Progenitor cell of endocrine pancreas (in vitro differentiated cells): ENCODE measurements around the gene RPS25. TPM values are rescaled to one million over a fixed set of nuclear protein-coding genes. Genes with fewer than 3 reads are reported as not detected.
"Not testable (repeated sequence)": the region's sequence is repeated elsewhere in the genome, so short reads cannot be mapped to it uniquely, and the experiment has no call there.

Experiments used
- DNase-seq: peaks from one replicate; pipeline ENCODE4 v3.0.0; 2021; ENCODE audit warnings: low spot score; ENCODE audit not compliant: unreplicated experiment
- H3K27ac Mint-ChIP-seq: 2 replicates; pipeline ENCODE4 v1.8.0; 2021; ENCODE audit warnings: mild to moderate bottlenecking, moderate library complexity, mixed read lengths
- H3K27me3 Mint-ChIP-seq: 2 replicates; pipeline ENCODE4 v1.8.0; 2021; ENCODE audit warnings: mixed read lengths
- H3K36me3 Mint-ChIP-seq: 2 replicates; pipeline ENCODE4 v1.8.0; 2022; ENCODE audit warnings: mixed read lengths; ENCODE audit not compliant: insufficient read depth
- H3K4me1 Mint-ChIP-seq: 2 replicates; pipeline ENCODE4 v1.8.0; 2021; ENCODE audit warnings: low read depth, mixed read lengths
- H3K4me3 Mint-ChIP-seq: 2 replicates; pipeline ENCODE4 v1.8.0; 2021; ENCODE audit warnings: low read depth, mild to moderate bottlenecking, moderate library complexity, mixed read lengths
- H3K9me3 Mint-ChIP-seq: 2 replicates; pipeline ENCODE4 v1.8.0; 2021; ENCODE audit warnings: low read depth, mixed read lengths
- total RNA-seq: library from RNA; stranded (reverse); gene quantifications from 2 replicates; pipeline ENCODE4 v1.2.1, GENCODE V29; 2021
- TF ChIP-seq, protein P1 (sequence below): fragments of 200-600 bp; sonication (generic); IDR thresholded peaks from one replicate; pipeline ENCODE4 v1.5.0; 2021; ENCODE audit warnings: antibody characterized with exemption, mild to moderate bottlenecking; ENCODE audit not compliant: unreplicated experiment

Gene RPS25
- total RNA-seq, 1 donor from 2014 or later = 1,112 TPM

DNA sequence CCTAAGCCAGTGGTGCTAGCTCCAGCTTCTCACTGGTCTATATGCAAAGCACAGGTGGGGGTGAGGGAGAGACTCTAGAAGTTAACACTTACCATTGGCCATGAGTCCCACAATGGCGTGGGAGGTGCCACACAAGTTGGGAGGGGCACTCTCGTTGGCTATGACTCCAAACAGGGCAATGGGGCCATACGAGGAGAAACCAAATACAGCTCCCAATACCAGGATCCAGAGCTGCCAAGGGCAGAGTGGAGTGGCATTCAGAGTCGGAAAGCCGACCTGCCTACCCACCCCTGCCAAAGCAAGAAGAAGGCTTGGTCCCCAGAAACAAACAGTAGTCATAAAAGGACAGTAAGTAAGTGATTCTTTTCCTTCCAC is 6.9 kb upstream of the RPS25 start:
- Mint-ChIP-seq H3K4me1 (peaks cover 31% of the 10 kb centered on the region), H3K27ac (no peak overlapping the region), H3K9me3 (no peaks in the 10 kb centered on the region), H3K36me3 (peaks cover 17% of the 10 kb centered on the region), H3K4me3 (no peak overlapping the region), H3K27me3 (no peaks in the 10 kb centered on the region)
- TF ChIP-seq, protein P1, sequence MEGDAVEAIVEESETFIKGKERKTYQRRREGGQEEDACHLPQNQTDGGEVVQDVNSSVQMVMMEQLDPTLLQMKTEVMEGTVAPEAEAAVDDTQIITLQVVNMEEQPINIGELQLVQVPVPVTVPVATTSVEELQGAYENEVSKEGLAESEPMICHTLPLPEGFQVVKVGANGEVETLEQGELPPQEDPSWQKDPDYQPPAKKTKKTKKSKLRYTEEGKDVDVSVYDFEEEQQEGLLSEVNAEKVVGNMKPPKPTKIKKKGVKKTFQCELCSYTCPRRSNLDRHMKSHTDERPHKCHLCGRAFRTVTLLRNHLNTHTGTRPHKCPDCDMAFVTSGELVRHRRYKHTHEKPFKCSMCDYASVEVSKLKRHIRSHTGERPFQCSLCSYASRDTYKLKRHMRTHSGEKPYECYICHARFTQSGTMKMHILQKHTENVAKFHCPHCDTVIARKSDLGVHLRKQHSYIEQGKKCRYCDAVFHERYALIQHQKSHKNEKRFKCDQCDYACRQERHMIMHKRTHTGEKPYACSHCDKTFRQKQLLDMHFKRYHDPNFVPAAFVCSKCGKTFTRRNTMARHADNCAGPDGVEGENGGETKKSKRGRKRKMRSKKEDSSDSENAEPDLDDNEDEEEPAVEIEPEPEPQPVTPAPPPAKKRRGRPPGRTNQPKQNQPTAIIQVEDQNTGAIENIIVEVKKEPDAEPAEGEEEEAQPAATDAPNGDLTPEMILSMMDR = no peak
- DNase-seq = no peak

DNA sequence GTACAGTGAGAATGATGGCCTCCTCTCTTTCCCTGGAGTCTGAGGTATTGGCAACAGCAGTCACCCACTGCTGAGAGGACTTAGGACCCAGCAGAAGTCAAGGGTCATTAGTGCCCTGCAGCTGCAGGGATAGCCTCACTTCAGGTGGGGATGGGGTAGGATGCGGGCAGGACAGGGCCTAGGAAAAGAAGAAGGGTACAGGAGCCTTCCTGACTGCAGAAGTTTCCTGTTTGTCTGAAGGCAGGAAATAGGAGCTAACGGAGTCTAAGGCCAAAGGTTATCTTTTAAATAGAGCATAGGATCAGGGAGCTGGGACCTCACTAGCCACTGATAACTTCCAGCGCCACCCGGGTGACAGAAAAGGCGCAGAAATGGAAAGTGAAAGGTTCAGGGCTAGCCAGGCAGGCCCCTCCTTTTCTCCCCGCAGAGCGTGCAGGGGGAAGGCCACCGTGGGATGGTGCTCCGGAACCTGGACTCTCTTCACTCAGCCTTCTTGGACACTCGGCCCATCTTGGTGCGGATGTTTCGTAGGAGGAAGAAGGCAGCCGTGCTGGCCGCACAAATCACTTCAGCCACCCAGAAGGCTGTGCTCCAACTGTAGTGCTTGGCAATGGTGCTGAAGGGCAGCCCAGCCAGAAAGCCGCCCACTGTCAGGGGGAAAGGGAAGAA is 6.4 kb upstream of the RPS25 start:
- Mint-ChIP-seq H3K4me1 (peaks cover 32% of the 10 kb centered on the region), H3K9me3 (no peaks in the 10 kb centered on the region), H3K4me3 (no peak overlapping the region), H3K27me3 (no peaks in the 10 kb centered on the region), H3K27ac (peak overlapping the region; percentile 80), H3K36me3 (peaks cover 19% of the 10 kb centered on the region)
- no peak for DNase-seq
- TF ChIP-seq, protein P1 = no peak

DNA sequence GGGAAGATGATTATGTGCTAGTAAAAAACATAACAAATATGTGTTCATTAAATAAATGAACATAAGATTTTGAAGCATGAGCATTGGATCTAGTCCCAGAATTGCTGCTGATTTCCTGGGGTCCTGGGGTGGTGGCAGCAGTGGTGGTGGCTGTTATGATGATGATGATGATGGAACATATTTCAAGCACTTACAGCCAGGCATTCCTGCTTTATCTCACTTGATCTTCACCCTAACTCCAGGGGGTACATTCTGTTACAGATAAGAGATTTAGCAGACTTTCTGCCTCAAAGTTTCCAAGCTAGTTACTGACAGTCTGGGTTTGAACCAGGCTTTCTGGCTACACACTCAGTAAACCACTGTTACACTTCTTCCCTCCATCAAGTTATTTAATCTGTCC is 5.6 kb upstream of the RPS25 start:
- H3K36me3 Mint-ChIP-seq = peaks cover 19% of the 10 kb centered on the region
- no peaks in the 10 kb centered on the region for H3K9me3 Mint-ChIP-seq
- no peaks in the 10 kb centered on the region for H3K27me3 Mint-ChIP-seq
- H3K4me3 Mint-ChIP-seq = no peak overlapping the region
- TF ChIP-seq, protein P1 = no peak
- DNase-seq = no peak
- H3K4me1 Mint-ChIP-seq = peaks cover 29% of the 10 kb centered on the region
- no peak overlapping the region for H3K27ac Mint-ChIP-seq

DNA sequence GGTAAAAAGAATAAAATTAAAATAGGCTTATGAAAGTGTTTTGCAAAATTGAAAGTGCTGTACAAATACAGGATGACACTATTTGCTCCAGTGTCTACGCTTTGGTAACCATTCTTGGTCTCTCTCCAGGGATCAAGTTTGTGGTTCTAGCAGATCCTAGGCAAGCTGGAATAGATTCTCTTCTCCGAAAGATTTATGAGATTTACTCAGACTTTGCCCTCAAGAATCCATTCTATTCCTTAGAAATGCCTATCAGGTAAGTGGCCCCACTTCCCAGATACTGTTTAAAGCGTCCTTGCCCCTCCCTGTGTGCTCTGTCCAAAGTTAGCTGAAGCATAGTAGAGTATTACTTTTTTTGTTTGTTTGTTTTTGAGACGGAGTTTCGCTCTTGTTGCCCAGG is 3.5 kb upstream of the RPS25 start:
- DNase-seq = no peak
- peaks cover 20% of the 10 kb centered on the region for H3K36me3 Mint-ChIP-seq
- H3K9me3 Mint-ChIP-seq = no peaks in the 10 kb centered on the region
- H3K4me1 Mint-ChIP-seq = peaks cover 20% of the 10 kb centered on the region
- peak overlapping the region; percentile 81 for H3K27ac Mint-ChIP-seq
- H3K4me3 Mint-ChIP-seq = no peak overlapping the region
- TF ChIP-seq, protein P1 = no peak
- H3K27me3 Mint-ChIP-seq = no peaks in the 10 kb centered on the region

DNA sequence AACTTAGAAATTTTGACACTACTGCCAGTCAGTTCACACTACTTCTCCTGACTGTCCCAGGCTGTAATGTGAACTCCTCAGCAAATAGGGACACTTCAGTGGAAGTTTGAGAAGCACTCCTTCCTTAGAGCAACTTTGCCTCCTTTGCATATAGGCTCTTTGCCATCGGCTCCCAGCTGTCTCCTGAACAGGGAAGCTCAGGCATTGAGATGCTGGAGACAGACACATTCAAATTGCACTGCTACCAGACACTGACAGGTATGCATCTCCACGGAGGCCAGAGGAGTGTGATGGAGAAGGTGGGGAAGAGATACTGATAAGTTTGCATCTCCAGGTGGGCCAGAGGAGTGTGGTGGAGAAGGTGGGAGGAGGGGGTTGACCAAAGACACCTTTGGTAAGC is 1.9 kb upstream of the RPS25 start:
- Mint-ChIP-seq H3K27ac (peak overlapping the region; percentile 100), H3K27me3 (no peaks in the 10 kb centered on the region), H3K4me3 (peak overlapping the region; percentile 100), H3K36me3 (peaks cover 27% of the 10 kb centered on the region), H3K9me3 (no peaks in the 10 kb centered on the region), H3K4me1 (peaks cover 20% of the 10 kb centered on the region)
- TF ChIP-seq, protein P1 = no peak
- no peak for DNase-seq

DNA sequence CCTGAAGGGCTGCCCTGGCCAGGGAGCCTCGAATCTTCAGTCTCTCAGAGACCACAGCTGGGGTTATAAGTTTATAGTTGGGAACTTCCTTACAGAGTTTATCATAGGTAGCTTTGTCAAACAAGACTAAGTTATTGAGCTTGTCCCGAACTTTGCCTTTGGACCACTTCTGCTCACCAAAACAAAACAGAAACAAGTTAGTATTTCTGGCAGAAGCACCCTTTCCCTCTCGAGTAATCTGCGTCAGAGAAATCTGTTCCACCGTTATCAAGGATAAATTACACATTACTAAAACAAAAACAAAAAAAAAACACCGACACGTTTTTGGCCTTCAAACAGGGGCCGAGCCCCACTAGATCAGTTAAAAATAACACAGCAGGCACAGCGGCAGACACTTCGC is 766 bp downstream of the RPS25 start:
- H3K4me1 Mint-ChIP-seq = peaks cover 20% of the 10 kb centered on the region
- H3K4me3 Mint-ChIP-seq = peak overlapping the region; percentile 100
- H3K27ac Mint-ChIP-seq = peak overlapping the region; percentile 100
- DNase-seq, H3K27me3 Mint-ChIP-seq, H3K9me3 Mint-ChIP-seq: not testable (repeated sequence)
- H3K36me3 Mint-ChIP-seq = peaks cover 31% of the 10 kb centered on the region
